Liver (tissue), 9 donors: ENCODE measurements around the gene SPTB. TPM values are rescaled to one million over a fixed set of nuclear protein-coding genes. Genes with fewer than 3 reads are reported as not detected.

Experiments used
- DNase-seq: peaks from one replicate; pipeline ENCODE4 v3.0.0-alpha.2; 2017; ENCODE audit warnings: low spot score
- H3K27ac ChIP-seq, 2 donors: one replicate each; pipeline ENCODE4 v1.7.0; 2013; ENCODE audit warnings: inconsistent platforms in 2 of 2, low read length in 2 of 2, control low read depth in 1 of 2, low read depth in 1 of 2, mild to moderate bottlenecking in 1 of 2
- H3K27me3 ChIP-seq, 4 donors: one replicate each; pipeline versions ENCODE4 v1.6.1 to v1.7.0; 2013; ENCODE audit warnings: low read length in 3 of 4, inconsistent platforms in 1 of 4, mild to moderate bottlenecking in 1 of 4, moderate library complexity in 1 of 4; ENCODE audit not compliant: control insufficient read depth in 4 of 4, insufficient read depth in 4 of 4
- H3K36me3 ChIP-seq, 4 donors: one replicate each; pipeline versions ENCODE4 v1.6.1 to v1.7.0; 2013; ENCODE audit warnings: low read length in 3 of 4, mild to moderate bottlenecking in 3 of 4, low read depth in 1 of 4, moderate library complexity in 1 of 4; ENCODE audit not compliant: control insufficient read depth in 4 of 4, insufficient read depth in 3 of 4
- H3K4me1 ChIP-seq, 4 donors: one replicate each; pipeline versions ENCODE4 v1.6.1 to v1.7.0; 2013; ENCODE audit warnings: low read length in 3 of 4, mild to moderate bottlenecking in 3 of 4, moderate library complexity in 1 of 4; ENCODE audit not compliant: control insufficient read depth in 4 of 4, insufficient read depth in 4 of 4
- H3K4me3 ChIP-seq, 3 donors: one replicate each; pipeline versions ENCODE4 v1.6.1 to v1.7.0; 2013; ENCODE audit warnings: low read length in 3 of 3, control low read depth in 1 of 3, low read depth in 1 of 3, mild to moderate bottlenecking in 1 of 3
- H3K9ac ChIP-seq, 2 donors: one replicate each; pipeline ENCODE4 v1.7.0; 2013; ENCODE audit warnings: low read length in 2 of 2, mild to moderate bottlenecking in 2 of 2, moderate library complexity in 2 of 2, control low read depth in 1 of 2, low read depth in 1 of 2
- H3K9me3 ChIP-seq, 4 donors: one replicate each; pipeline versions ENCODE4 v1.6.1 to v1.7.0; 2013; ENCODE audit warnings: low read length in 3 of 4; ENCODE audit not compliant: control insufficient read depth in 4 of 4
- EGR1 ChIP-seq, 2 donors: IDR thresholded peaks; 2 replicates each; pipeline ENCODE4 v1.6.1; 2016 to 2018; ENCODE audit warnings: antibody characterized with exemption in 2 of 2, low read depth in 2 of 2
- FOXA1 ChIP-seq: IDR thresholded peaks from 2 replicates; pipeline ENCODE4 v1.6.1; 2016; ENCODE audit warnings: antibody characterized with exemption
- FOXA2 ChIP-seq: IDR thresholded peaks from 2 replicates; pipeline ENCODE4 v1.6.1; 2016; ENCODE audit warnings: antibody characterized with exemption
- GABPA ChIP-seq, 2 donors: IDR thresholded peaks in 1 of 2; conservative IDR thresholded peaks in 1 of 2; 2 replicates each; pipeline ENCODE4 v1.6.1; 2016; ENCODE audit warnings: antibody characterized with exemption in 2 of 2, mild to moderate bottlenecking in 1 of 2, moderate library complexity in 1 of 2
- HNF4A ChIP-seq, 2 donors: conservative IDR thresholded peaks; 2 replicates each; pipeline ENCODE4 v1.6.1; 2016; ENCODE audit warnings: antibody characterized with exemption in 2 of 2, mild to moderate bottlenecking in 2 of 2
- HNF4G ChIP-seq: IDR thresholded peaks from 2 replicates; pipeline ENCODE4 v1.6.1; 2016; ENCODE audit warnings: antibody characterized with exemption
- JUND ChIP-seq, 2 donors: IDR thresholded peaks; 2 replicates each; pipeline ENCODE4 v1.6.1; 2016; ENCODE audit warnings: antibody characterized with exemption in 2 of 2
- NR2F2 ChIP-seq: IDR thresholded peaks from 2 replicates; pipeline ENCODE4 v1.6.1; 2016; ENCODE audit warnings: antibody characterized with exemption
- RAD21 ChIP-seq, 2 donors: IDR thresholded peaks; 2 replicates each; pipeline ENCODE4 v1.6.1; 2016; ENCODE audit warnings: antibody characterized with exemption in 2 of 2, mild to moderate bottlenecking in 2 of 2
- SP1 ChIP-seq: IDR thresholded peaks from 2 replicates; pipeline ENCODE4 v1.6.1; 2018; ENCODE audit warnings: antibody characterized with exemption, mild to moderate bottlenecking
- TAF1 ChIP-seq: conservative IDR thresholded peaks from 2 replicates; pipeline ENCODE4 v1.6.1; 2016; ENCODE audit warnings: antibody characterized with exemption, mild to moderate bottlenecking
- YY1 ChIP-seq: IDR thresholded peaks from 2 replicates; pipeline ENCODE4 v1.6.1; 2016; ENCODE audit warnings: antibody characterized with exemption, mild to moderate bottlenecking
- WGBS: extraction: QIAGEN DNeasy Blood & Tissue Kit; methylation state at CpG from one replicate; pipeline ENCODE4 v1.1.7; 2013; 5-methylcytosine and 5-hydroxymethylcytosine counted together
- polyA plus RNA-seq, 2 donors: library from polyadenylated mRNA; stranded (reverse) in 1 of 2; unstranded in 1 of 2; fragments of 200-250 nt in 1 of 2; fragments of >200 nt in 1 of 2; fragmentation: Nextera tagmentation in 1 of 2; extraction: Ambion mirVana in 1 of 2; gene quantifications; one replicate each; pipeline versions ENCODE4 v1.2.1 to v1.2.3, GENCODE V29; 2013 to 2015
- total RNA-seq, 2 donors: library from RNA; depleted of rRNA; stranded (reverse); fragments of >200 nt; gene quantifications; one replicate each; pipeline ENCODE4 v1.2.3, GENCODE V29; 2014
- TF ChIP-seq, protein P1 (sequence below): IDR thresholded peaks from 2 replicates; pipeline ENCODE4 v1.6.1; 2016; ENCODE audit warnings: antibody characterized with exemption
- TF ChIP-seq, protein P2 (sequence below): IDR thresholded peaks from 2 replicates; pipeline ENCODE4 v1.6.1; 2016; ENCODE audit warnings: antibody characterized with exemption
- TF ChIP-seq, protein P3 (sequence below): IDR thresholded peaks from 2 replicates; pipeline ENCODE4 v1.6.1; 2016; ENCODE audit warnings: antibody characterized with exemption, mild to moderate bottlenecking
- TF ChIP-seq, protein P4 (sequence below): IDR thresholded peaks from 2 replicates; pipeline ENCODE4 v1.6.1; 2016; ENCODE audit warnings: antibody characterized with exemption
- donor health status: healthy.
- donor health status: healthy.
- donor health status: healthy.
- donor health status: healthy.
- donor health status: healthy.

The SPTB gene
- total and polyA plus RNA-seq, 4 donors = 0.12 to 332 (median 0.26) TPM

DNA sequence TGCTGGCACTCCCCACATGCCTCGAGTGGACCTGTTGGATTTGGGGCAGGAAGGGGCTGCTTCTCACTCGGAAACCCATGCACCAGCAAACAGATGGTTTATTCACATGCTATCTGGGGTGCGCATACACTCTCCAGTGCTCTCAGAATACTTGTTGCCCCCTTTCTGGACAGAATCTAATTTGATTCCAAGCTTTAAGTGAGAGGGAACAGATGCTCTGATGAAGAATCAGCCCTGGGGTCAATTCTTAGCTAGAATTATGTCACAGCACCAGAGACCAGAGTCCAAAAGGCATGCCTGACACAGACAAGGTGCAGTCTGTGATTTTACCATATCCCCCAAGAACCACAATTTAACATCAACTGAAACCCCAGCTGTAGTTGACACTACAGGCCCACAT is 83.8 kb downstream of the SPTB start:
- TF ChIP-seq NR2F2 = no peak
- H3K4me1 ChIP-seq = no peaks in the 10 kb centered on the region
- no peaks in the 10 kb centered on the region for H3K27me3 ChIP-seq
- no peak overlapping the region for H3K27ac ChIP-seq
- 90% methylated on average over 3 of the region's 3 CpGs for WGBS
- no peak overlapping the region for H3K4me3 ChIP-seq
- no peaks in the 10 kb centered on the region for H3K9me3 ChIP-seq
- H3K9ac ChIP-seq = no peak overlapping the region
- H3K36me3 ChIP-seq = no peaks in the 10 kb centered on the region
- no peak for DNase-seq

DNA sequence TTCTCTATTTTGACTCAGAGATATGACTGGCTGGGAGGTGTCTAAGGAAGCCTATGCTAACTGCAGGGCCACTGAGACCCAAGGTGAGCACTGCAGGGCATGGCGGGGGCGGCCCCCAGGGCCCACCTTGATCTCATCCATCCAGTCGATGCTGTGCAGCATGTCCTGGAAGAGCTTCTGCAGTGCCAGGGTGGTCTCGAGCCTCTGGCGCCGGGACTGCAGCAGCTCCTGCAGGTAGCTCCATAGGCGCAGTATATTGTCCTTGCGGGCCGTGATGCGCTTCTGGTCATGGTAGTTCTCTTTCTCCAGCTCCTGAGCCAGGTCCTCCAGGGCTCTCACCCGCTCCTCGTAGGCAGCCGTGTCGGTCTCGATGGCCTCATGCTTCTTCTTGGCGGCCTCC is 84.5 kb downstream of the SPTB start:
- Histone ChIP-seq H3K4me1 (no peaks in the 10 kb centered on the region), H3K27ac (no peak overlapping the region), H3K27me3 (no peaks in the 10 kb centered on the region), H3K36me3 (no peaks in the 10 kb centered on the region), H3K4me3 (no peak overlapping the region), H3K9me3 (no peaks in the 10 kb centered on the region), H3K9ac (no peak overlapping the region)
- 96% methylated on average over 16 of the region's 16 CpGs for WGBS
- no peak for DNase-seq
- TF ChIP-seq HNF4A (conservative IDR thresholded peaks at IDR 0.05) = no peak
- TF ChIP-seq SP1 = no peak
- no peak for TF ChIP-seq GABPA (IDR thresholded peaks at IDR 0.05 in 1 of 2, conservative IDR thresholded peaks at IDR 0.05 in 1 of 2)
- TF ChIP-seq, protein P1, sequence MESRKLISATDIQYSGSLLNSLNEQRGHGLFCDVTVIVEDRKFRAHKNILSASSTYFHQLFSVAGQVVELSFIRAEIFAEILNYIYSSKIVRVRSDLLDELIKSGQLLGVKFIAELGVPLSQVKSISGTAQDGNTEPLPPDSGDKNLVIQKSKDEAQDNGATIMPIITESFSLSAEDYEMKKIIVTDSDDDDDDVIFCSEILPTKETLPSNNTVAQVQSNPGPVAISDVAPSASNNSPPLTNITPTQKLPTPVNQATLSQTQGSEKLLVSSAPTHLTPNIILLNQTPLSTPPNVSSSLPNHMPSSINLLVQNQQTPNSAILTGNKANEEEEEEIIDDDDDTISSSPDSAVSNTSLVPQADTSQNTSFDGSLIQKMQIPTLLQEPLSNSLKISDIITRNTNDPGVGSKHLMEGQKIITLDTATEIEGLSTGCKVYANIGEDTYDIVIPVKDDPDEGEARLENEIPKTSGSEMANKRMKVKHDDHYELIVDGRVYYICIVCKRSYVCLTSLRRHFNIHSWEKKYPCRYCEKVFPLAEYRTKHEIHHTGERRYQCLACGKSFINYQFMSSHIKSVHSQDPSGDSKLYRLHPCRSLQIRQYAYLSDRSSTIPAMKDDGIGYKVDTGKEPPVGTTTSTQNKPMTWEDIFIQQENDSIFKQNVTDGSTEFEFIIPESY = no peak
- TF ChIP-seq FOXA1 = no peak
- TF ChIP-seq NR2F2 = no peak
- TF ChIP-seq, protein P2, sequence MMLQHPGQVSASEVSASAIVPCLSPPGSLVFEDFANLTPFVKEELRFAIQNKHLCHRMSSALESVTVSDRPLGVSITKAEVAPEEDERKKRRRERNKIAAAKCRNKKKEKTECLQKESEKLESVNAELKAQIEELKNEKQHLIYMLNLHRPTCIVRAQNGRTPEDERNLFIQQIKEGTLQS = no peak
- TF ChIP-seq, protein P3, sequence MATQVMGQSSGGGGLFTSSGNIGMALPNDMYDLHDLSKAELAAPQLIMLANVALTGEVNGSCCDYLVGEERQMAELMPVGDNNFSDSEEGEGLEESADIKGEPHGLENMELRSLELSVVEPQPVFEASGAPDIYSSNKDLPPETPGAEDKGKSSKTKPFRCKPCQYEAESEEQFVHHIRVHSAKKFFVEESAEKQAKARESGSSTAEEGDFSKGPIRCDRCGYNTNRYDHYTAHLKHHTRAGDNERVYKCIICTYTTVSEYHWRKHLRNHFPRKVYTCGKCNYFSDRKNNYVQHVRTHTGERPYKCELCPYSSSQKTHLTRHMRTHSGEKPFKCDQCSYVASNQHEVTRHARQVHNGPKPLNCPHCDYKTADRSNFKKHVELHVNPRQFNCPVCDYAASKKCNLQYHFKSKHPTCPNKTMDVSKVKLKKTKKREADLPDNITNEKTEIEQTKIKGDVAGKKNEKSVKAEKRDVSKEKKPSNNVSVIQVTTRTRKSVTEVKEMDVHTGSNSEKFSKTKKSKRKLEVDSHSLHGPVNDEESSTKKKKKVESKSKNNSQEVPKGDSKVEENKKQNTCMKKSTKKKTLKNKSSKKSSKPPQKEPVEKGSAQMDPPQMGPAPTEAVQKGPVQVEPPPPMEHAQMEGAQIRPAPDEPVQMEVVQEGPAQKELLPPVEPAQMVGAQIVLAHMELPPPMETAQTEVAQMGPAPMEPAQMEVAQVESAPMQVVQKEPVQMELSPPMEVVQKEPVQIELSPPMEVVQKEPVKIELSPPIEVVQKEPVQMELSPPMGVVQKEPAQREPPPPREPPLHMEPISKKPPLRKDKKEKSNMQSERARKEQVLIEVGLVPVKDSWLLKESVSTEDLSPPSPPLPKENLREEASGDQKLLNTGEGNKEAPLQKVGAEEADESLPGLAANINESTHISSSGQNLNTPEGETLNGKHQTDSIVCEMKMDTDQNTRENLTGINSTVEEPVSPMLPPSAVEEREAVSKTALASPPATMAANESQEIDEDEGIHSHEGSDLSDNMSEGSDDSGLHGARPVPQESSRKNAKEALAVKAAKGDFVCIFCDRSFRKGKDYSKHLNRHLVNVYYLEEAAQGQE = no peak
- TF ChIP-seq, protein P4, sequence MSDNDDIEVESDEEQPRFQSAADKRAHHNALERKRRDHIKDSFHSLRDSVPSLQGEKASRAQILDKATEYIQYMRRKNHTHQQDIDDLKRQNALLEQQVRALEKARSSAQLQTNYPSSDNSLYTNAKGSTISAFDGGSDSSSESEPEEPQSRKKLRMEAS = no peak
- no peak for TF ChIP-seq EGR1 (IDR thresholded peaks at IDR 0.05; ENCODE audit: low read depth in 2 of 2)
- TF ChIP-seq RAD21 (IDR thresholded peaks at IDR 0.05) = no peak
- no peak for TF ChIP-seq TAF1
- no peak for TF ChIP-seq YY1
- TF ChIP-seq FOXA2 = no peak
- TF ChIP-seq JUND (IDR thresholded peaks at IDR 0.05) = no peak
- no peak for TF ChIP-seq HNF4G
